Activated CD8-positive, alpha-beta T cell treated with anti-CD3 and anti-CD28 coated beads for 36 hours (primary cell): ENCODE data around the gene SNPH. TPM values are rescaled to one million over a fixed set of nuclear protein-coding genes. Genes with fewer than 3 reads are reported as not detected.

Source experiments
- ATAC-seq: fragments of 200-7000 bp; cut with Tn5 transposase; one replicate; pipeline ENCODE4 v1.10.0; 2021; ENCODE audit warnings: mild to moderate bottlenecking, moderate library complexity
- CTCF ChIA-PET: fragments of 350-600 bp; sonication (Branson Sonifier 250); formaldehyde crosslinking; loops from one replicate; lab custom pipeline; 2021; ENCODE audit warnings: antibody characterized with exemption; lab: Charles Lee
- POLR2A ChIA-PET: fragments of 350-600 bp; sonication (Branson Sonifier 250); formaldehyde crosslinking; loops from one replicate; lab custom pipeline; 2021; ENCODE audit warnings: antibody characterized with exemption; lab: Charles Lee
- DNase-seq: peaks from one replicate; pipeline ENCODE4 v3.0.0-alpha.2; 2020
- H3K27ac Mint-ChIP-seq: one replicate; pipeline ENCODE4 v1.8.0; 2021; ENCODE audit warnings: mild to moderate bottlenecking, mixed read lengths
- H3K27me3 Mint-ChIP-seq: one replicate; pipeline ENCODE4 v1.8.0; 2021; ENCODE audit warnings: mixed read lengths
- H3K36me3 Mint-ChIP-seq: one replicate; pipeline ENCODE4 v1.8.0; 2021; ENCODE audit warnings: low read depth, mixed read lengths
- H3K4me1 Mint-ChIP-seq: one replicate; pipeline ENCODE4 v1.8.0; 2021; ENCODE audit warnings: low read depth, mixed read lengths
- H3K4me3 Mint-ChIP-seq: one replicate; pipeline ENCODE4 v1.8.0; 2021; ENCODE audit warnings: mild to moderate bottlenecking, moderate library complexity, mixed read lengths
- H3K9me3 Mint-ChIP-seq: one replicate; pipeline ENCODE4 v1.8.0; 2021; ENCODE audit warnings: mixed read lengths
- CTCF ChIP-seq: fragments of 200-600 bp; IDR thresholded peaks from one replicate; pipeline ENCODE4 v1.8.0; 2022; ENCODE audit warnings: antibody characterized with exemption, mild to moderate bottlenecking
- intact Hi-C: fragments of 100-400 bp; cut with micrococcal nuclease; formaldehyde crosslinking; loops from one replicate; pipeline ENCODE4 v1.10.0; 2022
- total RNA-seq, 2 experiments: library from RNA; stranded (reverse); gene quantifications; one replicate each; pipeline ENCODE4 v1.2.3, GENCODE V29; 2021

Gene SNPH
- total RNA-seq, 2 experiments from 2014 or later = 3.7 to 4.1 TPM

DNA sequence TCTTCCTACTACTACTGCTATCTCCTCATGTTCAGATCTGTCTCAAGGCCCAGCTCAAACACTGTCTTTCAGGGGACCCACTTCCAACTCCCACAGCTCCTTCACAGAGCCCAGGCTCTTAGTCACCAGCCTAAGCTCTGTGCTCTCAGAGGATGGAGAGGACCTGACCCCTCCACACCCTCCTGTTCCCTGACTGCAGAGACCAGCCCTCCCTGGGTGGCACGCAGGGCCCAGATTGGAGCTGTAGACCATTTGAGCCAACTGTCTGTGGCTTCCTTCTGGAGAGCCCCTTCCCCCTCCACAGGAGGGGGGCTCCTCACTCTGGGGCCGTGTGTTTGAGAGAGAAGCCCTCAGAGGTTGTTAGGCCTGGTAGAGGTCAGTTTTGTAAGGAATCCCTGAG is 9.8 kb downstream of the SNPH start:
- H3K4me1 Mint-ChIP-seq = peaks cover 36% of the 10 kb centered on the region
- H3K4me3 Mint-ChIP-seq = no peak overlapping the region
- no peak for DNase-seq
- H3K27ac Mint-ChIP-seq = peak overlapping the region; percentile 7
- H3K36me3 Mint-ChIP-seq = no peaks in the 10 kb centered on the region
- intact Hi-C loops = no loop called here
- TF ChIP-seq CTCF = no peak
- ChIA-PET CTCF (interaction anchor here (1.1 to 1.4 kb wide), 2 partner anchors 9 to 63 kb away, joined by 3 to 5 read pairs; partner anchors contain the start of gene SNPH), POLR2A (no interaction called here)
- ATAC-seq = no peak
- H3K27me3 Mint-ChIP-seq = no peaks in the 10 kb centered on the region
- H3K9me3 Mint-ChIP-seq = no peaks in the 10 kb centered on the region

- Mint-ChIP-seq H3K36me3 (no peaks in the 10 kb centered on the region), H3K9me3 (no peaks in the 10 kb centered on the region), H3K4me1 (peaks cover 36% of the 10 kb centered on the region), H3K27ac (no peak overlapping the region), H3K4me3 (no peak overlapping the region), H3K27me3 (no peaks in the 10 kb centered on the region)
- TF ChIP-seq CTCF = no peak
- CTCF ChIA-PET = no interaction called here
- POLR2A ChIA-PET = no interaction called here
- intact Hi-C loops = no loop called here
- ATAC-seq (no peak), DNase-seq (no peak)
These were observed 11.6 kb downstream of the SNPH start for GRCh38 chr20:1277529-1278322.

- TF ChIP-seq CTCF = no peak
- no peaks in the 10 kb centered on the region for H3K36me3 Mint-ChIP-seq
- peaks cover 34% of the 10 kb centered on the region for H3K4me1 Mint-ChIP-seq
- H3K9me3 Mint-ChIP-seq = no peaks in the 10 kb centered on the region
- no peak overlapping the region for H3K27ac Mint-ChIP-seq
- DNase-seq (no peak), ATAC-seq (no peak)
- CTCF ChIA-PET = interaction anchor here (1.3 kb wide), 1 partner anchor 66 kb away, joined by 3 read pairs; no protein-coding TSS in a partner anchor
- no peak overlapping the region for H3K4me3 Mint-ChIP-seq
- intact Hi-C loops = no loop called here
- POLR2A ChIA-PET = no interaction called here
- no peaks in the 10 kb centered on the region for H3K27me3 Mint-ChIP-seq
These were observed 12.9 kb downstream of the SNPH start for GRCh38 chr20:1278993-1279392.

DNA sequence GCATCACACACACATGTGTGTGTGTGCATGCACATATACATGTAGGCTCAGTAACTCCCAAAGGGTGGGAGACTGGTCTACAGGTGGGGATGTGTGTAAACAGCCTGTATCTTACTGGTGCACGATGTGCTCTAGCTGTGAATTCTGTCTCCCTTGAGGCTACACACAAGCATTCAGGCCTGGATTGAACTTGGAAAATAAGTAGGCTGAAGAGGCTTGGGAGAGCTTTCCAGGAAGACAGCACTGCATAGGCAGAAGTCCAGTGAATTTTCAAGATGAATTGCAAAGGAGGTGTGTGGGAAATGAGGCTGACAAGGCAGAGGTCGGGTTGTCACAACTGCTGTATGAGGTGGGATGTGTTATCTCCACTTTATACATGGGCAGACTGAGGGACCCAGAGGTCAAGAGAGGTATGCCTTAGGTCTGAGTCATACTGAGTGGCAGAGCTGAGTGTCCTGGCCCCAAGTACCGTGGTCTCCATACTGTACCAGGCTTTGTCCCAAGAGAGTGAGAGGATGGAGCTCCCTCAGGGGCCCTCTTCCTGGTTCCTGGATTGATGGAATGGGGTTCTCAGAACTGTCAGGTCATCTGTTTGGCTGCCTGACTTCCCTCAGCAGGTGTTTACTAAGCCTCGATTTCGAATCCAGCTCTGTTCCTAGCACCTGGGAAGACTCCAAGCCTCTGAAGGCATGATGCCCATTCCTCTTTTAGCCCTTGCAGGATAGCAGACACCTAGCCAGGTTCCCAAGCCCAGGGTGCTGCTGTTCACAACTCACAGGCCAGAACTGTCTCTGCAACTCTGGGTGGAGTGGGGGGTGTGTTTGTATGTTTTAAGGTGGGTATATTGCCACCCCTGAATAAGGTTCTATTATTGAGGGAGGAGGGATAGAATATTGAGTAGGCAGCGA is 14.4 kb downstream of the SNPH start:
- intact Hi-C loops = no loop called here
- DNase-seq (no peak), ATAC-seq (no peak)
- H3K4me1 Mint-ChIP-seq = peaks cover 45% of the 10 kb centered on the region
- CTCF ChIA-PET = interaction anchor here (0.9 to 3.1 kb wide), 6 partner anchors 10 to 323 kb away, joined by 3 to 12 read pairs (median 5); partner anchors contain the start of gene SNPH
- no peaks in the 10 kb centered on the region for H3K36me3 Mint-ChIP-seq
- no peak overlapping the region for H3K4me3 Mint-ChIP-seq
- no peak for TF ChIP-seq CTCF
- H3K9me3 Mint-ChIP-seq = no peaks in the 10 kb centered on the region
- H3K27ac Mint-ChIP-seq = no peak overlapping the region
- no peaks in the 10 kb centered on the region for H3K27me3 Mint-ChIP-seq
- POLR2A ChIA-PET = interaction anchor here (0.7 to 2.5 kb wide), 5 partner anchors 9 to 17 kb away, joined by 3 to 15 read pairs (median 4); partner anchors contain the start of gene SNPH
